Trophoblast cell (in vitro differentiated cells and primary cell): ENCODE data around the gene PTGDR2.
A peak's percentile ranks its signal among the peaks of the same experiment; 100 is the strongest.

ENCODE experiments used
- DNase-seq, 2 donors: peaks; one replicate each; pipeline ENCODE4 v3.0.0-alpha.2; 2016
- H2AFZ ChIP-seq: 2 replicates; pipeline ENCODE4 v1.6.1; 2013; ENCODE audit warnings: low read length, moderate library complexity, mild to moderate bottlenecking; ENCODE audit not compliant: insufficient read depth, poor library complexity
- H2AK5ac ChIP-seq: 2 replicates; pipeline ENCODE4 v1.6.1; 2013; ENCODE audit warnings: mild to moderate bottlenecking, low read length
- H2BK120ac ChIP-seq: 2 replicates; pipeline ENCODE4 v1.6.1; 2013; ENCODE audit warnings: low read length, mild to moderate bottlenecking, moderate library complexity; ENCODE audit not compliant: insufficient read depth, poor library complexity
- H2BK12ac ChIP-seq: 2 replicates; pipeline ENCODE4 v1.6.1; 2013; ENCODE audit warnings: mild to moderate bottlenecking, low read length, moderate library complexity
- H2BK5ac ChIP-seq: 2 replicates; pipeline ENCODE4 v1.6.1; 2013; ENCODE audit warnings: low read length, low read depth, moderate library complexity, mild to moderate bottlenecking; ENCODE audit not compliant: poor library complexity
- H3K14ac ChIP-seq: 2 replicates; pipeline ENCODE4 v1.6.1; 2013; ENCODE audit warnings: mild to moderate bottlenecking, low read length
- H3K18ac ChIP-seq: 2 replicates; pipeline ENCODE4 v1.6.1; 2013; ENCODE audit warnings: mild to moderate bottlenecking, low read length
- H3K23ac ChIP-seq: 2 replicates; pipeline ENCODE4 v1.6.1; 2013; ENCODE audit warnings: low read length
- H3K27ac ChIP-seq: 2 replicates; pipeline ENCODE4 v1.5.1; 2013; ENCODE audit warnings: low read depth, mild to moderate bottlenecking, inconsistent platforms, low read length, moderate library complexity
- H3K27me3 ChIP-seq: 2 replicates; pipeline ENCODE4 v1.6.1; 2013; ENCODE audit warnings: inconsistent platforms, mild to moderate bottlenecking, low read length, moderate library complexity; ENCODE audit not compliant: insufficient read depth
- H3K36me3 ChIP-seq, 2 experiments: 1 replicate in 1 of 2; 2 replicates in 1 of 2; pipeline ENCODE4 v1.6.1; 2013; ENCODE audit warnings: low read length in 2 of 2, mild to moderate bottlenecking in 2 of 2, moderate library complexity in 1 of 2; ENCODE audit not compliant: insufficient read depth in 2 of 2, control insufficient read depth in 1 of 2
- H3K4ac ChIP-seq: 2 replicates; pipeline ENCODE4 v1.6.1; 2013; ENCODE audit warnings: low read depth, mild to moderate bottlenecking, low read length, moderate library complexity
- H3K4me1 ChIP-seq, 2 experiments: 1 replicate in 1 of 2; 2 replicates in 1 of 2; pipeline ENCODE4 v1.6.1; 2013; ENCODE audit warnings: low read length in 2 of 2, mild to moderate bottlenecking in 2 of 2, moderate library complexity in 1 of 2; ENCODE audit not compliant: insufficient read depth in 2 of 2, control insufficient read depth in 1 of 2
- H3K4me2 ChIP-seq: 2 replicates; pipeline ENCODE4 v1.6.1; 2013; ENCODE audit warnings: inconsistent platforms, mild to moderate bottlenecking, low read length, moderate library complexity
- H3K4me3 ChIP-seq: 2 replicates; pipeline ENCODE4 v1.5.1; 2013; ENCODE audit warnings: mild to moderate bottlenecking, low read depth, low read length, inconsistent platforms
- H3K79me1 ChIP-seq: one replicate; pipeline ENCODE4 v1.6.1; 2013; ENCODE audit warnings: low read length
- H3K79me2 ChIP-seq: 2 replicates; pipeline ENCODE4 v1.6.1; 2013; ENCODE audit warnings: low read length, mild to moderate bottlenecking; ENCODE audit not compliant: control insufficient read depth, insufficient read depth, poor library complexity
- H3K9ac ChIP-seq: 2 replicates; pipeline ENCODE4 v1.6.1; 2013; ENCODE audit warnings: mild to moderate bottlenecking, low read length
- H3K9me3 ChIP-seq: 2 replicates; pipeline ENCODE4 v1.6.1; 2013; ENCODE audit warnings: low read depth, mild to moderate bottlenecking, control low read depth, inconsistent platforms, low read length; ENCODE audit not compliant: insufficient read depth
- H4K12ac ChIP-seq: 2 replicates; pipeline ENCODE4 v1.6.1; 2013; ENCODE audit warnings: low read depth, mild to moderate bottlenecking, low read length, moderate library complexity
- H4K8ac ChIP-seq: 2 replicates; pipeline ENCODE4 v1.6.1; 2013; ENCODE audit warnings: low read depth, mild to moderate bottlenecking, low read length, moderate library complexity
- H4K91ac ChIP-seq: one replicate; pipeline ENCODE4 v1.6.1; 2013; ENCODE audit warnings: low read depth, mild to moderate bottlenecking, low read length, moderate library complexity
- WGBS: extraction: QIAGEN DNeasy Blood & Tissue Kit; methylation state at CpG from one replicate; pipeline ENCODE4 v1.1.7; 2013; ENCODE audit warnings: missing lambda C conversion rate; ENCODE audit not compliant: insufficient read length, insufficient coverage; ENCODE audit errors: extremely low coverage; 5-methylcytosine and 5-hydroxymethylcytosine counted together

Gene PTGDR2

DNA sequence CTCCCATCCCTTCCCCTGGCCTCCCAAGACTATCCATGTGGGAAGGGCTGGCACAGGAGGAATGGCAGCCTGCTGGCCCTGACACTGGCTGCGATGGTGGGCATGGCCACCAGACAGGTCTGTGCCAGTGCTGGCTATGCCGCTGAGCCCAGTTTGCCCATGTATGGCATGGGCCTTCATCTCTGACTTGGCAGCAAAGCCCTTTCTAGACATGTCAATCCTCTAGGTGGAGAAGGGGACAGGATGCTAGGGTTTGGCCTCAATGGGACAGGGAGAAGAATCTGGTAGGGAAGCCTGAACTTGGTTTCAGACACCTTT lies 20.4 kb upstream of the PTGDR2 start:
- Histone ChIP-seq H2BK12ac (no peak overlapping the region), H2AK5ac (no peak overlapping the region), H2BK5ac (no peak overlapping the region), H3K4me2 (no peak overlapping the region), H2BK120ac (no peak overlapping the region), H4K12ac (no peak overlapping the region), H3K4me3 (no peak overlapping the region), H3K79me2 (no peaks in the 10 kb centered on the region), H4K91ac (no peak overlapping the region), H3K9ac (no peak overlapping the region), H3K27ac (no peak overlapping the region), H3K9me3 (no peaks in the 10 kb centered on the region), H3K4me1 (peaks cover 2 to 3% of the 10 kb centered on the region in 2 experiments), H3K23ac (no peak overlapping the region), H3K4ac (no peak overlapping the region), H3K27me3 (no peaks in the 10 kb centered on the region), H3K18ac (no peak overlapping the region), H4K8ac (no peak overlapping the region), H3K14ac (no peak overlapping the region), H2AFZ (no peak overlapping the region), H3K79me1 (no peaks in the 10 kb centered on the region), H3K36me3 (no peaks in the 10 kb centered on the region)
- no peak for DNase-seq
- WGBS: no CpG with 5 or more reads among the region's 2 CpGs

DNA sequence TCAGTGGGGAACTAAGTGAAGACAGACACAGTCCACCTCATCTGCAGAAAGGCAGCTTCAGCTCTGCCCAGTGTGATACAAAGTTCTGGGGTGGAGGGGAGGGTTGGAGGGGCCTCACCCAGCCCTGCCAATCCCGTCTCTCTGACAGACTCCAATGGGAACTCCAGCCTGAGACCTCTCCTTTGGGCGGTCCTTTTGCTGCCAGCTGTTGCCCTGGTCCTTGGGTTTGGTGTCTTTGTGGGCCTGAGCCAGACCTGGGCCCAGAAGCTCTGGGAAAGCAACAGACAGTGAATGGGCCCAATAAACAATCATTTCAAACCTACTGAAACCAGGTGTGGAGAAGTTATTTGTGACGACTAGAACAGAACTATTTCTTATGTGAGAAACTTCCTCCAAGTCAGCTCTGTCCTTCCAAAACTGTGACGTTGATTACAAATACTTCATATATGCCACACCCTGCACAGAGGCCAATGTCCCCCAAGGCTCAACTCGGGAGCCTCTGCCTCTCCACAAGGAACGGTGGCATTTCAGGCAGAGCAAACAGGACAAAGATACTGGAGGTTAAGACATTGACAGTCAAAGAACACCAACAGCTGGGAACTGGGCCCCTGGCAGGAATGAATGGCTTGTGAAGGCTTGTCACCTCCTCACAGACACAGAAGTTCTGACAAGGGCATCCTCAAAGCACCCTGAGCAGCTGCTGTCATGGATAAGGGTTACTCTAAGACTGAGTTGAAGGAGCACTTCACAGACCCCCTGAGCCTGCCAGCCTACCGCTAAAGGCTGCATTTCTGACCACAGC lies 19.8 kb upstream of the PTGDR2 start:
- H2BK120ac ChIP-seq: no peak overlapping the region
- no peaks in the 10 kb centered on the region for H3K79me1 ChIP-seq
- no peak overlapping the region for H3K4me2 ChIP-seq
- H4K91ac ChIP-seq: no peak overlapping the region
- H3K4me1 ChIP-seq: peaks cover 2 to 3% of the 10 kb centered on the region in 2 experiments
- no peak overlapping the region for H3K23ac ChIP-seq
- H3K14ac ChIP-seq: no peak overlapping the region
- no peak overlapping the region for H2AK5ac ChIP-seq
- no peaks in the 10 kb centered on the region for H3K36me3 ChIP-seq
- H4K8ac ChIP-seq: no peak overlapping the region
- H3K9me3 ChIP-seq: no peaks in the 10 kb centered on the region
- H3K18ac ChIP-seq: no peak overlapping the region
- no peak overlapping the region for H3K9ac ChIP-seq
- H3K27ac ChIP-seq: no peak overlapping the region
- H2BK5ac ChIP-seq: no peak overlapping the region
- no CpG with 5 or more reads among the region's 7 CpGs for WGBS
- no peak overlapping the region for H2AFZ ChIP-seq
- H4K12ac ChIP-seq: no peak overlapping the region
- no peak overlapping the region for H2BK12ac ChIP-seq
- no peak for DNase-seq
- H3K79me2 ChIP-seq: no peaks in the 10 kb centered on the region
- H3K4me3 ChIP-seq: no peak overlapping the region
- H3K27me3 ChIP-seq: no peaks in the 10 kb centered on the region
- no peak overlapping the region for H3K4ac ChIP-seq

DNA sequence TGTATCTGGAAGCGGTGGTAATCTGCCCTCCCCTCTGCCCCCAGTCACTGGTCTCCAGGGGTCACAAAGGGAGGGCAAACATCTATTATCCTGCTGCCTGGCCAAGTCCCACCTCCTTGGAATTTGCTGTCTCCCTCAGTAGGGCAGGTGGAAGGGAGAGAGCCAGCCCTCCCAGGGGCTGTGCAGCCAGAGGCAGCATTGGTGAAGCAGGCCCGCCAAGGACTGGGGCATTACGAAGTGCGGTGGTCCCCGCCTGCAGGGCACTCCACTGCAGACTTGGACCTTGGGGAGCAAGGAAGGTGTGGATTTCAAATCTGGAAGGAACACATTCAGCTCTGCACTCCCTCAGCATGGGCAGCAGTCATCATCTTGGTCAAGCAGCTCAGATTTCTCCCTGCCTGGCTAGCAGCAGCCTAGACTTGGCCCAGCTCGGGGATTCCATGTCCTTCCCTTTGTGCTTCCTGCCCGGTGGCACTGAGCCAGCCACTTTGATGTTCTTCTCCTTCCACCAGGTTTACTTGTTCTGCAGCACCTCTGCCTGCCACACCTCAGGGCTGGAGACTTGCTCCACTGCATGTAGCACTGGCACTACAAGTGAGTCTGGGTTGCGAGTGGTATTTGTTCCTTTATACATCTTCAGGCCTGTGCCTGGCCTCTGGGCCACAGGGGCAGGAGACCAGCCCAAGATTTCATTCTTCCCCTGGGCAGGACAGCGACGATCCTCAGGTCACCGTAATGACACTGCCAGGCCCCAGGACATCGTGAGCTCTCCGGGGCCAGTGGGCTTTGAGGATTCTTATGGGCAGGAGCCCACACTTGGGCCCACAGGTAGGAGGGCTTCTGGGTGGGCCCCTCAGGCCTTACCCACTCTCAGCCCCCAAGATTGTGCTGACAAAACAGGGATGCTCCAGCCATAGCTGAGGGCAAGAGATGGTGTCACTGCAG lies 18.9 kb upstream of the PTGDR2 start:
- H3K27ac ChIP-seq: no peak overlapping the region
- no peaks in the 10 kb centered on the region for H3K79me2 ChIP-seq
- H4K12ac ChIP-seq: peak overlapping the region; percentile 43
- no peaks in the 10 kb centered on the region for H3K9me3 ChIP-seq
- no peak overlapping the region for H3K4me3 ChIP-seq
- no peak overlapping the region for H2AK5ac ChIP-seq
- H3K36me3 ChIP-seq: no peaks in the 10 kb centered on the region
- H3K14ac ChIP-seq: no peak overlapping the region
- no CpG with 5 or more reads among the region's 13 CpGs for WGBS
- H3K9ac ChIP-seq: no peak overlapping the region
- H2BK12ac ChIP-seq: no peak overlapping the region
- no peak overlapping the region for H2AFZ ChIP-seq
- no peak overlapping the region for H4K8ac ChIP-seq
- H3K4me1 ChIP-seq: peaks cover 2 to 3% of the 10 kb centered on the region in 2 experiments
- H3K4me2 ChIP-seq: no peak overlapping the region
- H2BK5ac ChIP-seq: no peak overlapping the region
- no peak overlapping the region for H3K4ac ChIP-seq
- H2BK120ac ChIP-seq: no peak overlapping the region
- H3K23ac ChIP-seq: no peak overlapping the region
- H3K18ac ChIP-seq: no peak overlapping the region
- no peak overlapping the region for H4K91ac ChIP-seq
- H3K79me1 ChIP-seq: no peaks in the 10 kb centered on the region
- no peaks in the 10 kb centered on the region for H3K27me3 ChIP-seq
- DNase-seq: no peak

- DNase-seq: no peak
- Histone ChIP-seq H3K27ac (no peak overlapping the region), H3K4me2 (no peak overlapping the region), H3K4me3 (no peak overlapping the region), H3K79me2 (no peaks in the 10 kb centered on the region), H2BK5ac (no peak overlapping the region), H3K79me1 (no peaks in the 10 kb centered on the region), H3K27me3 (no peaks in the 10 kb centered on the region), H2AFZ (no peak overlapping the region), H4K91ac (no peak overlapping the region), H3K9me3 (no peaks in the 10 kb centered on the region), H3K4ac (no peak overlapping the region), H2AK5ac (no peak overlapping the region), H4K8ac (no peak overlapping the region), H3K4me1 (peaks cover 2 to 3% of the 10 kb centered on the region in 2 experiments), H3K9ac (no peak overlapping the region), H3K36me3 (no peaks in the 10 kb centered on the region), H2BK120ac (no peak overlapping the region), H3K18ac (no peak overlapping the region), H3K14ac (no peak overlapping the region), H3K23ac (no peak overlapping the region), H2BK12ac (no peak overlapping the region), H4K12ac (no peak overlapping the region)
- WGBS: no CpG with 5 or more reads among the region's 12 CpGs
Observed at GRCh38 chr11:60873533-60873932, 17.8 kb upstream of the PTGDR2 start.
